ENCODE results near the gene HERC4.

DNA sequence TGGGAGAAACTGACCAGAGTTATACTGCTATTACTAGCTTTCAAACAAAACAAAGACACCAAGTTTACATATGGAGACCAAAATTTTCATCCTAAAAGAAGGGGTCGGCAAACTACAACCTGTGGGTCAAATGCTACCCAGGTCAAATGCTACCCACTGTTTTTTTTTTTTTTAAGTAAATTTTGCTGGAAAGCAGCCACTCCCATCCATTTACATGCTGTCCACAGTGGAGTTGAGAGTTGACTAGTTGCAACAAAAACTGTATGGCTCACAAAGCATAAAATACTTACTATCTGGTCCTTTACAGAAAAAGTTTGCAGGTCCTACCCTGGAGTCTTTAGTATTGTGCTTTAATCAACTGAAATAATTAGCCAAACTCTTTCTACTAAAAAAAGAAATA lies 99.2 kb downstream of the HERC4 start:
- TF ChIP-seq POLR2AphosphoS5 (IDR thresholded peaks at IDR 0.05; ENCODE audit: insufficient read depth, low read depth, low read length): no peak
- TF ChIP-seq, protein P1, sequence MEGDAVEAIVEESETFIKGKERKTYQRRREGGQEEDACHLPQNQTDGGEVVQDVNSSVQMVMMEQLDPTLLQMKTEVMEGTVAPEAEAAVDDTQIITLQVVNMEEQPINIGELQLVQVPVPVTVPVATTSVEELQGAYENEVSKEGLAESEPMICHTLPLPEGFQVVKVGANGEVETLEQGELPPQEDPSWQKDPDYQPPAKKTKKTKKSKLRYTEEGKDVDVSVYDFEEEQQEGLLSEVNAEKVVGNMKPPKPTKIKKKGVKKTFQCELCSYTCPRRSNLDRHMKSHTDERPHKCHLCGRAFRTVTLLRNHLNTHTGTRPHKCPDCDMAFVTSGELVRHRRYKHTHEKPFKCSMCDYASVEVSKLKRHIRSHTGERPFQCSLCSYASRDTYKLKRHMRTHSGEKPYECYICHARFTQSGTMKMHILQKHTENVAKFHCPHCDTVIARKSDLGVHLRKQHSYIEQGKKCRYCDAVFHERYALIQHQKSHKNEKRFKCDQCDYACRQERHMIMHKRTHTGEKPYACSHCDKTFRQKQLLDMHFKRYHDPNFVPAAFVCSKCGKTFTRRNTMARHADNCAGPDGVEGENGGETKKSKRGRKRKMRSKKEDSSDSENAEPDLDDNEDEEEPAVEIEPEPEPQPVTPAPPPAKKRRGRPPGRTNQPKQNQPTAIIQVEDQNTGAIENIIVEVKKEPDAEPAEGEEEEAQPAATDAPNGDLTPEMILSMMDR (IDR thresholded peaks at IDR 0.05; ENCODE audit: extremely low read depth in 1 of 2, insufficient read depth in 1 of 2, low read depth in 1 of 2, low read length in 2 of 2): no peak
- TF ChIP-seq POLR2A (IDR thresholded peaks at IDR 0.05; ENCODE audit: low read depth, low read length): no peak
- TF ChIP-seq, protein P2, sequence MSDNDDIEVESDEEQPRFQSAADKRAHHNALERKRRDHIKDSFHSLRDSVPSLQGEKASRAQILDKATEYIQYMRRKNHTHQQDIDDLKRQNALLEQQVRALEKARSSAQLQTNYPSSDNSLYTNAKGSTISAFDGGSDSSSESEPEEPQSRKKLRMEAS (IDR thresholded peaks at IDR 0.05; ENCODE audit: insufficient read depth, insufficient read length): no peak
- TF ChIP-seq EZH2 (IDR thresholded peaks at IDR 0.05; ENCODE audit: borderline replicate concordance, low read depth, low read length, severe bottlenecking): no peak
- TF ChIP-seq GATA2 (IDR thresholded peaks at IDR 0.05; ENCODE audit: insufficient read depth, insufficient read length, low read depth, low read length): no peak
- TF ChIP-seq FOS (IDR thresholded peaks at IDR 0.05; ENCODE audit: borderline replicate concordance, insufficient read depth, low read length): no peak
- no peak for TF ChIP-seq JUN (IDR thresholded peaks at IDR 0.05; ENCODE audit: borderline replicate concordance, insufficient read depth, insufficient read length, low read depth)
- no peak for TF ChIP-seq MYC (IDR thresholded peaks at IDR 0.05; ENCODE audit: low read depth, low read length)

All from endothelial cell of umbilical vein (primary cell).